HG03378 (cell line): ENCODE measurements around the gene USP36.
"Not testable (repeated sequence)": the region's sequence is repeated elsewhere in the genome, so short reads cannot be mapped to it uniquely, and the experiment has no call there.

Experiments
- ATAC-seq: cut with Tn5 transposase; IDR thresholded peaks from one replicate; pipeline ENCODE4 v1.9.1; 2021; ENCODE audit warnings: mild to moderate bottlenecking, moderate library complexity; ENCODE audit not compliant: unreplicated experiment

The USP36 gene

GRCh38 chr17:78771758-78772382, 68.7 kb downstream of the USP36 start:
- no peak for ATAC-seq

GRCh38 chr17:78769196-78769773, 71.3 kb downstream of the USP36 start:
- ATAC-seq, result no peak

- ATAC-seq, result no peak
Observed at GRCh38 chr17:78767806-78768205, 72.8 kb downstream of the USP36 start.

- no peak for ATAC-seq
Observed at GRCh38 chr17:78766743-78767294, 73.8 kb downstream of the USP36 start.

- no peak for ATAC-seq
Observed at GRCh38 chr17:78766225-78766624, 74.4 kb downstream of the USP36 start.

DNA sequence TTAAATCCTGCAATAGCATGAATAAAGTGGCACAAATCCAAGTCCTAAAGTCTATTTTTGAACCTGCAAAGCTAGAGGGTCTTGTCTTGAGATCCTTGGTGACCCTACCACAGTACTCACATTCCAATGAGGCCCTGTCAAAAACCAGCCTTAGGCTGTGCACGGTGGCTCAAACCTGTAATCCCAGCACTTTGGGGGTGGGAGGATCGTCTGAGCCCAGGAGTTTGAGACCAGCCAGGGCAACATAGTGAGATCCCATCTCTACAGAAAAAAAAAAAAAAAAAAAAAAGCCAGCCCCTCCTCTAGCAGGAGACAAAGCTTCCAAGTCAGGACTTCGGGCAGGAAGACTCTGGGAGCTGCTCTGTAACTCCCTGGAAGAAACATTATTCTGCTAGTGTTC, 74.8 kb downstream of the USP36 start:
- no peak for ATAC-seq

DNA sequence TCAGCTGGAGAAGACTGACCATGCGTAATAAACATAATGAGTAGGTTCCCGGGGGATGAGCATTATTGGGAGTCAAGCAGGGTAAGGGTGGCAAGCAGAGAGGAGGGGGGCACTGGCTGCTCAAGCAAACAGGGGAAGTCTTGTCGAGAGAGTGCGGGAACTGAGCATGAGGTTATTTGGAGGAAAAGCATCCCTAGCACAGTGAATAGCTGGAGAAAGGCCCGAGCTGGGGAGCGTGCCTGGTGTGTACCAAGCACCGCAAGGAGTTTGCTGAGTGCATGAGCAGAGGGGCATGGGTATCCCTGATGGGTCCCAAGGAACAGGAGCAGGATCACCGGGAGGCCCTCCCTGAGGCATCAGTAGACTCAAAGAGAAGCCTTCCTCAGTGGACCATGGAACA, 75.7 kb downstream of the USP36 start:
- no peak for ATAC-seq

DNA sequence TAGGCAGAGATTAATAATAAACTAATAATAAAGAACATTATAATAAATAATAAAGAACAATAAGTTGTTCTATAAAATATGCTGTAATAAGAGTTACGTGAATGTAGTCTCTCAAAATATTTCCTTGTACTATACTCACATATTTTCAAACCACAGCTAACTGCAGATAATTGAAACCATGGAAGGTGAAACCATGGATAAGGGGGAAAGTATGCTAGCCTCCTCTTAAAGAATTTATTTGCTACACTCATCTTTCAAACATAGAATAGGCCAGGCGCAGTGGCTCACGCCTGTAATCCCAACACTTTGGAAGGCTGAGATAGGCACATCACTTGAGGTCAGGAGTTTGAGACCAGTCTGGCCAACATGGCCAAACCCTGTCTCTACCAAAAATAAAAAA, 77.1 kb downstream of the USP36 start:
- no peak for ATAC-seq

DNA sequence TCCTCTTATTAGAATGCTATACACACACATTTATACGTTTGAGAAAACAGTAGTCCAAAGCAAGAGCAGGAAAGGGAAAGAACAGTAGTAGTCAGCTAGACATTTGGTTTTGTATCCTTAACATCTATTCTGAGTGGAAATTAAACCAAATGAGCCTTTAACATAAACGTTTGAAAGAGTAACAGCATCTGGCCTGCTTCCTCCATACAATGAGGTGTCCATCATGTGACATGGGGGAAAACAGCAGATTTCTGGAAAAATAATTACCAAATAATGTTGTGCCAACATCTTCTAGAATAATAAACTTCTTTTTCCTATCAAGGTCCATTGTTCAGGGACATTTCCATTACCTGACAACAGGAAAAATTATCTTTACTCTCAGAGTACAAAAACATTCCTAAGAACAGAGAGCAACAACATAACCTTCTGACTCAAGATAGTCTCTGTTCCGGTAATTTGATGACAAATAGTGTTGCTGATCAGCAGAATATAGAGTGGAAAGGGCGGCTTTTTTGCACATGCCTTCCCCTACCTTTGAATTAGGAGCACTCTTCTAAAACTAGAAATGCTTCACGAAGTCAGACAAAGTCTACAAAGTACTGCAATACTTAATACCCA, 78.7 kb downstream of the USP36 start:
- ATAC-seq, result no peak

GRCh38 chr17:78759969-78760352, 80.7 kb downstream of the USP36 start:
- ATAC-seq, result peak; percentile 14

DNA sequence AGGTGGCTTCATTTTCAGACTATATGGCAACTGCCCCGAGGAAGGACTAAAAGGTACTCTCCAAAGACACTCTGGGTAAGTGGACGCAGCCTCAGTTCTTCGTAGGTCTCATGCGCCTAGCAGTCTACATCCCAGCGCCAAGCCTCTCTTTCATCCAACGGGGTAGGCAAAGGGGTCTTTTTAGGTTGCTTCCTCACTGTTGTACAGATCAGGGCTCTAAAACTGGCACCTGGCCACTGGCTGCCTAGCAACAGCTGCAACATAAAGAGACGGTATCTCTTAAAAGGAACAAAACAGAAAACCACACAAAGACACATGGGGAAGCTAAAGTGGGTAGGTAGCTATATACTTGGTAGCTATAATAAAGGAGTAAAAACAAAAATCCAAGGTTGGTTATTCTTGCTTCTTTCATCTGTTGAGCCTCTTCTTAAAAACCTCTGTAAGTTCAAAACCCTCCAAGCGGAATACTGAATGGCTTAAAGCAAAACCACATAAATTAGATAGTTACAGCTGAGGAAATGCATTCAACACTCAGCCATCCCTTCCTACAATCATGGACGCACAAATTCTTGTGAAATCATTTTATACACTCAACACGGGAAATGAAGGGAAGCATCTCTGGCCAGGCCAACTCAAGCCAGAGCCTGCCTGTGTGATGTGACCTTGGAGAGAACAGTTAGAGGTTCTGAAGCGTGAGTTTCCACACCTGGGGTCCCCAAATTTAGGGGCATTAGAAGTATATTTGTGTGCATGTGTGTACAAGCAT, 81.2 kb downstream of the USP36 start:
- peak; percentile 57 for ATAC-seq

- no peak for ATAC-seq
Observed at GRCh38 chr17:78753316-78754250, 87.0 kb downstream of the USP36 start.

DNA sequence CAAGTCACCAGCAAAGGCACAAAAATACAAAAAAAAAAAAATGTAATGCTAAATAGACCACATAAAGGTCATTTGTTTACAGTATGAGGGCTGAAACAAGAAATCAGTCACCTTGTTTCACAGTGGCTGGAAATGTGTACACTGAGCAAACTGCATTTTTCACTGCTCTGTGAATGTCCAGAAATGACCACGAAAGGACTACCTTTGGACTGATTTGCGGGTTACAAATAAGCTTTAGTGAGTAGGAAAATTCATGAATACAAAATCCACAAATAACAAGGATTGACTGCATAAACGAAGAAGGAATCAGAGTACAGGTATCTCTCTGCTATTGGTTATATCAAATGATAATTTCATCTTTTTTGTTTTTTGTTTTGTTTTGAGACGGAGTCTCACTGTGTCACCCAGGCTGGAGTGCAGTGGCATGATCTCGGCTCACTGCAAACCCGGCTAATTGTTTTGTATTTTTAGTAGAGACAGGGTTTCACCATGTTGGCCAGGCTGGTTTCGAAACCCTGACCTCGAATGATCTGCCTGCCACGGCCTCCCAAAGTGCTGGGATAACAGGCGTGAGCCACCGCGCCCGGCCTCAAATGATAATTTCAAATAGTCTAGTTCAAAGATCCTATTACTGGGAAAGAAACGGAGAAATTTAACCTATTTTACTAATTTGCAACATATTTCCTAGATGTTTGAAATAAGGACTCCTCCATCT, 89.0 kb downstream of the USP36 start:
- no peak for ATAC-seq

DNA sequence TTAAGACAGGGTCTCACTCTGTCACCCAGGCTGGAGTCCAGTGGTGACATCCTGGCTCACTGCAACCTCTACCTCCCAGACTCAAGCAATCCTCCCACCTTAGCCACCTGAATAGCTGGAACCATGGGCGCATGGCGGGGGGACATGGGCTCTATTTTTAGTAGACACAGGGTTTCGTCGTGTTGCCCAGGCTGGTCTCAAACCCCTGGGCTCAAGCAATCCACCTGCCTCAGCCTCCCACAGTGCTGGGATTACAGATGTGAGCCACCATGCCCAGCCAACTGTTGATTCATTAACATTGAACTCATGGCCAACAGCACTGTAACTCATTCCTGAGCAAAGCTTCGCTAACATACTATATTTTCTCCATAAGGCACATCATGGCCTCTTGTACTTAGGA, 89.6 kb downstream of the USP36 start:
- not testable (repeated sequence) for ATAC-seq

DNA sequence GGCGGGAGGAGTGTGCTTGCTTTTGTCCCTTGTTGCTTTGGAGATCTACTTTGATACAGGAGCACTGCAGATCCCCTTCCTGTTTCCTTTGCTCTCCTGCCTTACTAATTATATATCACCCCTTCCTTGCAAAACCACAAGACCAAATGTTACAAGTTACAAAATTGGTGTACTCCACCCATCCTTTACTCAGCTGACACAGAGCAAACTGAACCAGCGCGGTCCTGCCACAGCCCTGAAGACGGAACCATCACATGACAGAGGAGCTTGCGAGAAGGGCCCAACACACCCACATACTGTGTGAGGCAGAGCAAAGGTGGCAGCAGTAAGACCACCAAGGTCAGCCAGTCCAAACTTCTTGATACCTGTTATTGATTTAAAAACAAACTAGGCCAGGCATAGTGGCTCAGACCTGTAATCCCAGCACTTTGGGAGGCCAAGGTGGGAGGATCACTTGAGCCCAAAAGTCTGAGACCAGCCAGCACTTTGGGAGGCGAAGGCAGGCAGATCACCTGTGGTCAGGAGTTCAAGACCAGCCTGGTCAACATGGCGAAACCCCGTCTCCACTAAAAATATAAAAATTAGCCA, 91.8 kb downstream of the USP36 start:
- ATAC-seq, result no peak

DNA sequence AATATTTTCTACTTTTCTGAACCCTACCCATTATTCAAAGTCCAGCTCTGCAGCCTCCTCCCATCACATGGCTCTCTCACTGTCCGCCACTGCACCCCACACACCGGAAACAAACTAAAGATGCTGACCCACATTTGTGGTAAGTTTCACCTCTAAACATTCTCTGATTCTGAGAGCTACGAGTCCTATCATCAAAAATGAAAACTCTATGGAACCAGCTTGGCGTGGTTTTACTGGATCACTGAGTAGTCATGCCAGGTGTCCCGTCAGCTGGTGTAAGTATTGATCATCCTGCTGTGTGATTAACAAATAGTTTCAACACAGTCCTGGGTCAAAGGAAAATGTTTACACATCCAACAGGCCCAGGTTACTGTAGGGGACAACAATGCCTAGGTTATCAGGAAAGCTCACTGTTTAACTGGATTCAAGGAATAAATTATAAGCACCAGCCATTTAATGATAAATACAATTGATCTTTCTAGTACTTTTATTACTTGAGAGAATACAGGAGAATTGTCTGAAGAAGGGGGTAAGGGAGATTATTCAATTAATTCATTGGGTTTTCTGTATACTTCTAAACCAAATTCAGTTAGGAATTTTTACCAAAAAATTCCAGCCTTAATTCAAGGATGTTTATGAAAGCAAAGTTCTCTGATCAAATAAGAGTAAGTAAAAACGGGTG, 92.4 kb downstream of the USP36 start:
- peak; percentile 42 for ATAC-seq

GRCh38 chr17:78747488-78747887, 93.1 kb downstream of the USP36 start:
- ATAC-seq, result no peak

GRCh38 chr17:78746949-78747269, 93.7 kb downstream of the USP36 start:
- no peak for ATAC-seq
